OCI-LY3 (cell line): ENCODE results near the gene PACSIN2.

Experiments
- H2AFZ ChIP-seq: fragments of 200-600, 300-600 bp; shearing (Covaris generic); 2 replicates; pipeline ENCODE4 v1.6.0; 2014; ENCODE audit warnings: antibody characterized with exemption, low read depth, low read length
- H3K27ac ChIP-seq: fragments of 200-600, 300-600 bp; sonication (generic); 2 replicates; pipeline ENCODE4 v1.5.1; 2014; ENCODE audit warnings: mild to moderate bottlenecking, low read length, moderate library complexity, mixed read lengths
- H3K27me3 ChIP-seq: fragments of 200-600, 300-600 bp; sonication (generic); 2 replicates; pipeline ENCODE4 v1.6.1; 2014; ENCODE audit warnings: low read depth, low read length, mixed read lengths
- H3K36me3 ChIP-seq: fragments of 200-600, 300-600 bp; sonication (generic); replicated peaks from 2 replicates; pipeline ENCODE3; 2014; ENCODE audit warnings: low read depth, low read length, mixed read lengths
- H3K4me1 ChIP-seq: fragments of 300-600, 200-600 bp; sonication (generic); 2 replicates; pipeline ENCODE4 v1.6.1; 2014; ENCODE audit warnings: low read length, mixed read lengths
- H3K4me2 ChIP-seq: fragments of 200-600, 300-600 bp; sonication (generic); 2 replicates; pipeline ENCODE4 v1.6.1; 2014; ENCODE audit warnings: low read length, mixed read lengths
- H3K4me3 ChIP-seq: fragments of 300-600, 200-600 bp; sonication (generic); 2 replicates; pipeline ENCODE4 v1.5.1; 2014; ENCODE audit warnings: antibody characterized with exemption, mild to moderate bottlenecking, low read length, moderate library complexity
- H3K79me2 ChIP-seq: fragments of 300-600, 200-600 bp; shearing (Covaris generic); 2 replicates; pipeline ENCODE4 v1.6.1; 2014; ENCODE audit warnings: mild to moderate bottlenecking, low read length, mixed read lengths
- H3K9ac ChIP-seq: fragments of 300-600, 200-600 bp; shearing (Covaris generic); 2 replicates; pipeline ENCODE4 v1.6.0; 2014; ENCODE audit warnings: mild to moderate bottlenecking, low read length, moderate library complexity
- H3K9me3 ChIP-seq: fragments of 200-600, 300-600 bp; shearing (Covaris generic); 2 replicates; pipeline ENCODE4 v1.6.1; 2014; ENCODE audit warnings: low read length, mixed read lengths; ENCODE audit not compliant: insufficient read depth
- H4K20me1 ChIP-seq: fragments of 200-600, 300-600 bp; sonication (generic); 2 replicates; pipeline ENCODE4 v1.6.1; 2016; ENCODE audit warnings: low read length, mixed read lengths; ENCODE audit not compliant: insufficient read depth
- CTCF ChIP-seq: fragments of 200-600, 300-600 bp; sonication (generic); IDR thresholded peaks from 2 replicates; pipeline ENCODE4 v1.5.1; 2014; ENCODE audit warnings: antibody characterized with exemption, low read length, low read depth
- EZH2phosphoT487 ChIP-seq: fragments of 200-600 bp; shearing (Covaris generic); IDR thresholded peaks from 2 replicates; pipeline ENCODE4 v1.6.1; 2018; ENCODE audit warnings: antibody characterized with exemption, mixed run types, low read depth

PACSIN2 gene

GRCh38 chr22:42825796-42826195 lies 189.2 kb downstream of the PACSIN2 start:
- Histone ChIP-seq H3K36me3 (peaks cover 45% of the 10 kb centered on the region), H3K27me3 (no peaks in the 10 kb centered on the region), H2AFZ (no peak overlapping the region), H3K4me3 (no peak overlapping the region), H3K79me2 (no peaks in the 10 kb centered on the region), H3K9me3 (0 out of 2 replicates have a peak, but pooled peaks cover 4% of the 10 kb centered on the region), H3K4me2 (no peak overlapping the region), H3K27ac (no peak overlapping the region), H4K20me1 (no peaks in the 10 kb centered on the region), H3K9ac (no peak overlapping the region), H3K4me1 (no peaks in the 10 kb centered on the region)
- no peak for TF ChIP-seq CTCF
- TF ChIP-seq EZH2phosphoT487, result no peak

GRCh38 chr22:42821386-42821785 lies 193.6 kb downstream of the PACSIN2 start:
- Histone ChIP-seq H2AFZ (no peak overlapping the region), H3K4me1 (no peaks in the 10 kb centered on the region), H3K9ac (no peak overlapping the region), H3K36me3 (peaks cover 36% of the 10 kb centered on the region), H3K4me3 (no peak overlapping the region), H3K27ac (no peak overlapping the region), H4K20me1 (no peaks in the 10 kb centered on the region), H3K27me3 (no peaks in the 10 kb centered on the region), H3K79me2 (no peaks in the 10 kb centered on the region), H3K4me2 (no peak overlapping the region), H3K9me3 (0 out of 2 replicates have a peak, but pooled peaks cover 4% of the 10 kb centered on the region)
- no peak for TF ChIP-seq EZH2phosphoT487

DNA sequence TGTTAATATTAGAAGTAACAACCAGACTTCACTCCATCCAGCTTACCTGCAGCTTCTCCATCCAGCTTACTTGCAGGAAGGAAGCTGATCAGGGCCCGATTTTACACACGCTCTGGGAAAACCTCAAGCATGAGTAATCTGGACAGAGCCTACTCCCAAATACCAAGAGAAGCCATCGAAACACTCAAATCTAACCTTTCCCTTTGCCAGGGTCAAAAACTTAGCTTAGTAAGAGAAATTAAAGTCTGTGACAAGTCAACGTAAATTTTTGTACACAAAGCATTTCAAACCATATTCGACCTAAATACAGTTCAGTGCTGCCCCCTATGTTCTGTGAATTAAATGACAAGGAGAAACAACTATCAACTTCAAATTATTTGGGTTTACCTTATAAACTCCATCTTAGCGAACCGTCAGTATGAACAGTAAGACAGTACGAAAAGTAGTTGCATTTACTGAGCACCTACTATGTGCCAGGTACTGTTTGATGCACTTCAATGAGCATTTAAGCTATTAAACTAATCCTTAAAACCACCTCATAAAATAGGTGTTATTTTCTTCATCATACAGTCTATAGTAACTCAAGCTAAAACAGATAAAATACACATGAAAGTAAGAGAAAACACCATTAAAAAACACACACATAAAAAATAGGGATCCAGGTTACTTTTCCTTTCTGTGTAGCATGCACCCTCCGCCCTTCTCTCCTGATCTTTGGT lies 194.7 kb downstream of the PACSIN2 start:
- Histone ChIP-seq H3K27me3 (no peaks in the 10 kb centered on the region), H2AFZ (no peak overlapping the region)

More for the DNA sequence above, 194.7 kb downstream of the PACSIN2 start:
- no peak overlapping the region for H3K4me3 ChIP-seq
- no peak overlapping the region for H3K9ac ChIP-seq
- no peak overlapping the region for H3K4me2 ChIP-seq
- H3K27ac ChIP-seq, result no peak overlapping the region
- H3K79me2 ChIP-seq, result no peaks in the 10 kb centered on the region
- 0 out of 2 replicates have a peak, but pooled peaks cover 4% of the 10 kb centered on the region for H3K9me3 ChIP-seq
- TF ChIP-seq EZH2phosphoT487, result no peak
- no peak for TF ChIP-seq CTCF
- no peaks in the 10 kb centered on the region for H4K20me1 ChIP-seq
- no peaks in the 10 kb centered on the region for H3K4me1 ChIP-seq
- H3K36me3 ChIP-seq, result peaks cover 40% of the 10 kb centered on the region
